Neural progenitor cell (in vitro differentiated cells): ENCODE results near the gene TMPRSS9. TPM values are rescaled to one million over a fixed set of nuclear protein-coding genes. Genes with fewer than 3 reads are reported as not detected.

Experiments
- DNase-seq: peaks from one replicate; pipeline ENCODE4 v3.0.0-alpha.2; 2016; ENCODE audit warnings: low spot score
- H2AFZ ChIP-seq: fragments of 200-600 bp; sonication (generic); replicated peaks from 2 replicates; pipeline ENCODE4 v1.6.1; 2016; ENCODE audit warnings: antibody characterized with exemption
- H3F3A ChIP-seq: fragments of 200-600 bp; sonication (generic); 2 replicates; pipeline ENCODE4 v1.6.1; 2016; ENCODE audit warnings: antibody characterized with exemption, low read depth
- H3K27ac ChIP-seq: fragments of 200-600 bp; sonication (generic); 2 replicates; pipeline ENCODE4 v1.5.1; 2016; ENCODE audit warnings: mild to moderate bottlenecking
- H3K27me3 ChIP-seq: fragments of 200-600 bp; sonication (generic); 2 replicates; pipeline ENCODE4 v1.6.1; 2016; ENCODE audit warnings: mild to moderate bottlenecking, moderate library complexity
- H3K36me3 ChIP-seq: fragments of 200-600 bp; sonication (generic); 2 replicates; pipeline ENCODE4 v1.5.1; 2016
- H3K4me1 ChIP-seq: fragments of 200-600 bp; sonication (generic); 2 replicates; pipeline ENCODE4 v1.6.1; 2016; ENCODE audit warnings: mixed run types
- H3K4me2 ChIP-seq: fragments of 200-600 bp; sonication (generic); 2 replicates; pipeline ENCODE4 v1.6.1; 2016
- H3K4me3 ChIP-seq: fragments of 200-600 bp; sonication (generic); 2 replicates; pipeline ENCODE4 v1.5.1; 2016
- H3K79me2 ChIP-seq: fragments of 200-600 bp; sonication (generic); 2 replicates; pipeline ENCODE4 v1.6.1; 2016; ENCODE audit warnings: low read depth
- H3K9ac ChIP-seq: fragments of 200-600 bp; sonication (generic); 2 replicates; pipeline ENCODE4 v1.6.1; 2016
- H3K9me3 ChIP-seq: fragments of 200-600 bp; sonication (generic); 2 replicates; pipeline ENCODE4 v1.5.1; 2016; ENCODE audit warnings: low read depth
- H4K20me1 ChIP-seq: fragments of 200-600 bp; sonication (generic); 2 replicates; pipeline ENCODE4 v1.6.1; 2016; ENCODE audit warnings: low read depth
- H3K27ac Mint-ChIP-seq: 3 replicates; pipeline ENCODE4 v1.8.0; 2021; ENCODE audit warnings: mixed read lengths
- H3K27me3 Mint-ChIP-seq: 2 replicates; pipeline ENCODE4 v1.8.0; 2022; ENCODE audit warnings: low read depth, mild to moderate bottlenecking, inconsistent platforms, moderate library complexity, mixed read lengths; ENCODE audit not compliant: insufficient read depth
- H3K36me3 Mint-ChIP-seq: 3 replicates; pipeline ENCODE4 v1.8.0; 2021; ENCODE audit warnings: mixed read lengths
- H3K4me1 Mint-ChIP-seq: 3 replicates; pipeline ENCODE4 v1.8.0; 2021; ENCODE audit warnings: mixed read lengths
- H3K4me3 Mint-ChIP-seq: 3 replicates; pipeline ENCODE4 v1.8.0; 2021; ENCODE audit warnings: mild to moderate bottlenecking, moderate library complexity, mixed read lengths
- H3K9me3 Mint-ChIP-seq: 3 replicates; pipeline ENCODE4 v1.8.0; 2020; ENCODE audit warnings: mixed read lengths
- EZH2 ChIP-seq: fragments of 200-600 bp; sonication (generic); IDR thresholded peaks from 2 replicates; pipeline ENCODE4 v1.6.1; 2017; ENCODE audit warnings: antibody characterized with exemption, mild to moderate bottlenecking, moderate library complexity
- EZH2phosphoT487 ChIP-seq: fragments of 200-600 bp; sonication (generic); IDR thresholded peaks from 2 replicates; pipeline ENCODE4 v1.6.1; 2017; ENCODE audit warnings: antibody characterized with exemption
- total RNA-seq: library from RNA; depleted of rRNA; stranded (reverse); fragments of >200 nt; gene quantifications from 2 replicates; pipeline ENCODE4 v1.2.3, GENCODE V29; 2015; ENCODE audit warnings: low replicate concordance
- TF ChIP-seq, protein P1 (sequence below): fragments of 200-600 bp; sonication (generic); IDR thresholded peaks from 2 replicates; pipeline ENCODE4 v1.5.1; 2017; ENCODE audit warnings: antibody characterized with exemption, mild to moderate bottlenecking

The TMPRSS9 gene
- total RNA-seq, 1 donor from 2014 or later, result not detected

DNA sequence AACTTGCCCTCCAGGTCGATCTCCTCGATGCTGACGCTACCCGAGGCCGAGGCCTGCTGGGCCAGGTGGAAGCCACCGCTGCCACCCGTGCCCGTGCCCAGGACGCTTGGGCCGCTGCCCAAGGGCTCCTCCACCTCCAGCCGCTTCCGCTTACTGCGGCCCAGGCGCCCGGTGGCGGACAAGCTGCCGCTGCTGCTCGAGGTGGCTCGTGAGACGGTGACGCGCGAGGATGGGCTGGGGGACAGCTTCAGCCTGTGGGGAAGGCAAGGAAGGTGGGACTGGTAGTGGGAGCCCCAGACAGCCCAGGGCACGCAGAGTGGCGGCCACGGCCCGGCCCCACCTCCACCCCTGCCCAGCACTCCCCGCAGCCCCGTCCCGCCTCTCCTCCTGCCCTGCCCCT lies 73.8 kb downstream of the TMPRSS9 start:
- H3K27ac ChIP-seq, result no peak overlapping the region
- DNase-seq, result no peak
- H3K36me3 ChIP-seq, result no peaks in the 10 kb centered on the region
- peaks cover 14% of the 10 kb centered on the region for H3K27me3 Mint-ChIP-seq
- H3K27ac Mint-ChIP-seq, result no peak overlapping the region
- H3K9me3 ChIP-seq, result no peaks in the 10 kb centered on the region
- H3K4me1 Mint-ChIP-seq, result peaks cover 2% of the 10 kb centered on the region
- H4K20me1 ChIP-seq, result peaks cover 10% of the 10 kb centered on the region
- H3K9me3 Mint-ChIP-seq, result no peaks in the 10 kb centered on the region
- no peak overlapping the region for H3K9ac ChIP-seq
- peaks cover 12% of the 10 kb centered on the region for H3K36me3 Mint-ChIP-seq
- no peaks in the 10 kb centered on the region for H3K4me1 ChIP-seq
- H2AFZ ChIP-seq, result no peak overlapping the region
- no peak overlapping the region for H3K4me3 Mint-ChIP-seq
- TF ChIP-seq, protein P1, sequence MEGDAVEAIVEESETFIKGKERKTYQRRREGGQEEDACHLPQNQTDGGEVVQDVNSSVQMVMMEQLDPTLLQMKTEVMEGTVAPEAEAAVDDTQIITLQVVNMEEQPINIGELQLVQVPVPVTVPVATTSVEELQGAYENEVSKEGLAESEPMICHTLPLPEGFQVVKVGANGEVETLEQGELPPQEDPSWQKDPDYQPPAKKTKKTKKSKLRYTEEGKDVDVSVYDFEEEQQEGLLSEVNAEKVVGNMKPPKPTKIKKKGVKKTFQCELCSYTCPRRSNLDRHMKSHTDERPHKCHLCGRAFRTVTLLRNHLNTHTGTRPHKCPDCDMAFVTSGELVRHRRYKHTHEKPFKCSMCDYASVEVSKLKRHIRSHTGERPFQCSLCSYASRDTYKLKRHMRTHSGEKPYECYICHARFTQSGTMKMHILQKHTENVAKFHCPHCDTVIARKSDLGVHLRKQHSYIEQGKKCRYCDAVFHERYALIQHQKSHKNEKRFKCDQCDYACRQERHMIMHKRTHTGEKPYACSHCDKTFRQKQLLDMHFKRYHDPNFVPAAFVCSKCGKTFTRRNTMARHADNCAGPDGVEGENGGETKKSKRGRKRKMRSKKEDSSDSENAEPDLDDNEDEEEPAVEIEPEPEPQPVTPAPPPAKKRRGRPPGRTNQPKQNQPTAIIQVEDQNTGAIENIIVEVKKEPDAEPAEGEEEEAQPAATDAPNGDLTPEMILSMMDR, result no peak
- TF ChIP-seq EZH2 (no peak), EZH2phosphoT487 (no peak)
- H3K27me3 ChIP-seq, result no peaks in the 10 kb centered on the region
- no peak overlapping the region for H3K4me2 ChIP-seq
- no peaks in the 10 kb centered on the region for H3K79me2 ChIP-seq
- no peak overlapping the region for H3K4me3 ChIP-seq
- peaks cover 21% of the 10 kb centered on the region for H3F3A ChIP-seq

DNA sequence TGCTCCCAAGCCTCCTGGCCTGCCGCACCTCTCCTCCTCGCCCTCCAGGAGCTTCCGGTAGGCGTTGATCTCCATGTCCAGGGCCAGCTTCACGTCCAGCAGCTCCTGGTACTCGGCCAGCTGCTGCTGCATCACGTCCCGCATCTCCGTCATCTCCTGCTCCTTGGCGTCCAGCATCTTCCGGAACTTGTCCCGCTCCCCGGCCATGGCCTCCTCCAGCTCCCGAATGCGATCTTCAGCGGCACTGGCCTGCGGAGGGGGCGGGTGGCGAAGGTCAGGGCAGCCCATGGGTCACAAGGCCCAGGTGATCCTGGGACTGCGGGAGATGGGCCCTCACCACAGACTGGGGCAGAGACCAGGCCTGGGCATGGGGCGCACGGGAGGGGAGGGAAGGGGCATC lies 74.2 kb downstream of the TMPRSS9 start:
- peaks cover 2% of the 10 kb centered on the region for H3K4me1 Mint-ChIP-seq
- no peak overlapping the region for H3K4me3 Mint-ChIP-seq
- no peaks in the 10 kb centered on the region for H3K9me3 ChIP-seq
- no peak overlapping the region for H3K4me2 ChIP-seq
- no peaks in the 10 kb centered on the region for H3K27me3 ChIP-seq
- no peak for DNase-seq
- no peak overlapping the region for H3K27ac Mint-ChIP-seq
- H2AFZ ChIP-seq, result no peak overlapping the region
- TF ChIP-seq EZH2 (no peak), EZH2phosphoT487 (no peak)
- TF ChIP-seq, protein P1, result no peak
- no peaks in the 10 kb centered on the region for H3K4me1 ChIP-seq
- no peaks in the 10 kb centered on the region for H3K79me2 ChIP-seq
- peaks cover 12% of the 10 kb centered on the region for H3K36me3 Mint-ChIP-seq
- H3K27me3 Mint-ChIP-seq, result peaks cover 14% of the 10 kb centered on the region
- H3K27ac ChIP-seq, result no peak overlapping the region
- H3K9me3 Mint-ChIP-seq, result no peaks in the 10 kb centered on the region
- no peak overlapping the region for H3K9ac ChIP-seq
- peaks cover 13% of the 10 kb centered on the region for H4K20me1 ChIP-seq
- H3F3A ChIP-seq, result peaks cover 17% of the 10 kb centered on the region
- no peaks in the 10 kb centered on the region for H3K36me3 ChIP-seq
- no peak overlapping the region for H3K4me3 ChIP-seq

DNA sequence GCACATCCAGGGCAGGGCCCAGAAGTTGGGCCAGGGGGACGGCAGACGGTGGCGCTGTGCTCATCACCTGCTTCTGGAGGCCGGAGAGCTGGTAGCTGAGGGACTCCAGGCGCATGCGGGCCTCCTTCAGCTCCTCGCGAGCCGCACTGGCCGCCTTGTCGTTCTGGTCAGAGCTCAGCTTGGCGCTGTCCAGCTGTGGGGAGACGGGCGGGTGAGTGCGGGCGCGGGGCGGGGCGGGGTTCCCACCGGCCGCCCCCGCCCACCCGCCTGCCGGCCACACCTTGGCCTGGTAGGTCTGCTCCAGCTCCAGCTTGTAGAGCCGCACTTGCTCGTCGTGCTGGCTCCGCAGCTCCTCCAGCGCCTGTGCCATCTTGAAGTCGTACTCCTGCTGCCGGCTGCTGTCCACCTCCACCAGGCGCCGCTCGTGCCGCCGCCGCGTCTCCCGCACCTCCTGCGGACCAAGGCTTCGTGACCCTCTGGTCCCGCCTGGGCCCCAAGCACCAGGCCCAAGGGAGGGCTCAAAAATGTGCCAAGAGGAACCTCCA lies 74.7 kb downstream of the TMPRSS9 start:
- H3K4me3 Mint-ChIP-seq, result no peak overlapping the region
- peaks cover 16% of the 10 kb centered on the region for H4K20me1 ChIP-seq
- H3K4me1 Mint-ChIP-seq, result no peaks in the 10 kb centered on the region
- no peak overlapping the region for H3K27ac Mint-ChIP-seq
- H3K27ac ChIP-seq, result no peak overlapping the region
- peaks cover 10% of the 10 kb centered on the region for H3K36me3 Mint-ChIP-seq
- peaks cover 11% of the 10 kb centered on the region for H3F3A ChIP-seq
- H3K9ac ChIP-seq, result no peak overlapping the region
- H3K9me3 Mint-ChIP-seq, result no peaks in the 10 kb centered on the region
- H3K9me3 ChIP-seq, result no peaks in the 10 kb centered on the region
- H3K36me3 ChIP-seq, result no peaks in the 10 kb centered on the region
- TF ChIP-seq EZH2 (no peak), EZH2phosphoT487 (no peak)
- TF ChIP-seq, protein P1, result no peak
- no peaks in the 10 kb centered on the region for H3K79me2 ChIP-seq
- H3K27me3 Mint-ChIP-seq, result peaks cover 14% of the 10 kb centered on the region
- H2AFZ ChIP-seq, result no peak overlapping the region
- H3K4me2 ChIP-seq, result no peak overlapping the region
- no peak for DNase-seq
- H3K4me1 ChIP-seq, result no peaks in the 10 kb centered on the region
- H3K27me3 ChIP-seq, result no peaks in the 10 kb centered on the region
- H3K4me3 ChIP-seq, result no peak overlapping the region
